Brain microvascular endothelial cell (primary cell): ENCODE measurements around the gene B4GALT1.

ENCODE experiments used
- DNase-seq: peaks from one replicate; pipeline ENCODE4 v3.0.0-alpha.2; 2020
- H3K27ac ChIP-seq: fragments of 250-450 bp; sonication (Bioruptor Pico); 2 replicates; pipeline ENCODE4 v1.5.1; 2020; ENCODE audit warnings: mild to moderate bottlenecking, moderate library complexity
- H3K27me3 ChIP-seq: fragments of 250-450 bp; sonication (Bioruptor Pico); replicated peaks from 2 replicates; pipeline ENCODE4 v1.5.1; 2020; ENCODE audit warnings: mild to moderate bottlenecking
- H3K36me3 ChIP-seq: fragments of 250-450 bp; sonication (Bioruptor Pico); replicated peaks from 2 replicates; pipeline ENCODE4 v1.5.1; 2020; ENCODE audit warnings: mild to moderate bottlenecking
- H3K4me3 ChIP-seq: 2 replicates; pipeline ENCODE4 v1.5.1; 2011; ENCODE audit warnings: low read depth, mild to moderate bottlenecking, control low read depth, low read length, moderate library complexity
- in situ Hi-C: cut with HindIII; loops from 2 replicates; pipeline ENCODE4 v1.10.0; 2017; ENCODE audit warnings: low sequenced_read_pairs, low pct_ligation_motif_present
- TF ChIP-seq, protein P1 (sequence below): IDR thresholded peaks from 2 replicates; pipeline ENCODE4 v1.5.1; 2011; ENCODE audit warnings: low read depth, mild to moderate bottlenecking, moderate library complexity, low read length, control low read depth, inconsistent platforms; ENCODE audit errors: missing control alignments

The B4GALT1 gene, protein sequence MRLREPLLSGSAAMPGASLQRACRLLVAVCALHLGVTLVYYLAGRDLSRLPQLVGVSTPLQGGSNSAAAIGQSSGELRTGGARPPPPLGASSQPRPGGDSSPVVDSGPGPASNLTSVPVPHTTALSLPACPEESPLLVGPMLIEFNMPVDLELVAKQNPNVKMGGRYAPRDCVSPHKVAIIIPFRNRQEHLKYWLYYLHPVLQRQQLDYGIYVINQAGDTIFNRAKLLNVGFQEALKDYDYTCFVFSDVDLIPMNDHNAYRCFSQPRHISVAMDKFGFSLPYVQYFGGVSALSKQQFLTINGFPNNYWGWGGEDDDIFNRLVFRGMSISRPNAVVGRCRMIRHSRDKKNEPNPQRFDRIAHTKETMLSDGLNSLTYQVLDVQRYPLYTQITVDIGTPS

DNA sequence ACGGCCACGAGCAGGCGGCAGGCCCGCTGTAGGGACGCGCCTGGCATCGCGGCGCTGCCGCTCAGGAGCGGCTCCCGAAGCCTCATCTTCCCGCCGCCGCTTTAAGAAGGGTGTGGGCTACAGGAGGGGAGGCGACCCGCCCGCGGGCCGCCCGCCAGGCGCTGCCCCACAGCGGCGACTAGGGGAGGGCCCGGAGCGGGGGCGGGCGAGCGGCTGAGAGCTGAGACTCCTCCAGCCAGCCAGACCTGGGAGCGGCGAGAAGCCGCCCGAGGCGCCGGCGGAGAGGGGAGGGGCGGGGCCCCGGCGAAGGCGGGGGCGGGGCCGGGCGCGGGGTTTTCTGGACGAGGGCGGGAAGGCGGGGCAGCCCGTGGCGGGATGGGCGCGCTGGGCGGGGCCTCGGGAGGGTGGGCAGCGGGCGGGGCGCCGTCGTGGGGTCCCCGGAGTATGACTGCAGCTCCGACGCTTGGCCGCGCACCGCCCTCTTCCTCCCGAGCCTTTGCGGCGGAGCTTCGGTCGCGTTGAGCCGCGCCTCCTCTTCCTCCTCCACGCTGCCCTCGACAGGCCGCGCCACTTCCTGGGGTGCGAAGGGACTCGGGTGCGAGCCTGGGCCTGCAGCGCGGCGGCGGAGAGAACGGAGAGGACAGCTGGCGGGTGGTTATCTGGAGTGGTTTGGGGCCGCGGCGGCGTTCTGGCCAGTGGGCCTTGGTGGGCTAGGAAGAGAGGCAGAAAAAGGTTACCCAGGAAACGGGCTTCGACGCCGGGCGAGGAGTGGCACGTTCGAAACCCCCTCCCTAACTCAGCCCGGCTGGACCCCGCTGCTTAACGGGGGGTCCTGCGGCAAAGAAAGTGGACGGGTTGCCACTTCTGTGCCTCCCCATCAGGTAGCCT, at the start of gene B4GALT1:
B4GALT1 (minus strand) TSS at position 253 of the 888 bp plus-strand sequence; CDS start at position 86, 167 bp downstream.
- peak; percentile 86 for DNase-seq
- in situ Hi-C loops: no loop called here
- no peaks in the 10 kb centered on the region for H3K27me3 ChIP-seq
- H3K36me3 ChIP-seq: peaks cover 6% of the 10 kb centered on the region
- peak within 1 kb of the TSS; percentile 89 for H3K27ac ChIP-seq
- H3K4me3 ChIP-seq: peak within 1 kb of the TSS; percentile 91
- TF ChIP-seq, protein P1, sequence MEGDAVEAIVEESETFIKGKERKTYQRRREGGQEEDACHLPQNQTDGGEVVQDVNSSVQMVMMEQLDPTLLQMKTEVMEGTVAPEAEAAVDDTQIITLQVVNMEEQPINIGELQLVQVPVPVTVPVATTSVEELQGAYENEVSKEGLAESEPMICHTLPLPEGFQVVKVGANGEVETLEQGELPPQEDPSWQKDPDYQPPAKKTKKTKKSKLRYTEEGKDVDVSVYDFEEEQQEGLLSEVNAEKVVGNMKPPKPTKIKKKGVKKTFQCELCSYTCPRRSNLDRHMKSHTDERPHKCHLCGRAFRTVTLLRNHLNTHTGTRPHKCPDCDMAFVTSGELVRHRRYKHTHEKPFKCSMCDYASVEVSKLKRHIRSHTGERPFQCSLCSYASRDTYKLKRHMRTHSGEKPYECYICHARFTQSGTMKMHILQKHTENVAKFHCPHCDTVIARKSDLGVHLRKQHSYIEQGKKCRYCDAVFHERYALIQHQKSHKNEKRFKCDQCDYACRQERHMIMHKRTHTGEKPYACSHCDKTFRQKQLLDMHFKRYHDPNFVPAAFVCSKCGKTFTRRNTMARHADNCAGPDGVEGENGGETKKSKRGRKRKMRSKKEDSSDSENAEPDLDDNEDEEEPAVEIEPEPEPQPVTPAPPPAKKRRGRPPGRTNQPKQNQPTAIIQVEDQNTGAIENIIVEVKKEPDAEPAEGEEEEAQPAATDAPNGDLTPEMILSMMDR: no peak

DNA sequence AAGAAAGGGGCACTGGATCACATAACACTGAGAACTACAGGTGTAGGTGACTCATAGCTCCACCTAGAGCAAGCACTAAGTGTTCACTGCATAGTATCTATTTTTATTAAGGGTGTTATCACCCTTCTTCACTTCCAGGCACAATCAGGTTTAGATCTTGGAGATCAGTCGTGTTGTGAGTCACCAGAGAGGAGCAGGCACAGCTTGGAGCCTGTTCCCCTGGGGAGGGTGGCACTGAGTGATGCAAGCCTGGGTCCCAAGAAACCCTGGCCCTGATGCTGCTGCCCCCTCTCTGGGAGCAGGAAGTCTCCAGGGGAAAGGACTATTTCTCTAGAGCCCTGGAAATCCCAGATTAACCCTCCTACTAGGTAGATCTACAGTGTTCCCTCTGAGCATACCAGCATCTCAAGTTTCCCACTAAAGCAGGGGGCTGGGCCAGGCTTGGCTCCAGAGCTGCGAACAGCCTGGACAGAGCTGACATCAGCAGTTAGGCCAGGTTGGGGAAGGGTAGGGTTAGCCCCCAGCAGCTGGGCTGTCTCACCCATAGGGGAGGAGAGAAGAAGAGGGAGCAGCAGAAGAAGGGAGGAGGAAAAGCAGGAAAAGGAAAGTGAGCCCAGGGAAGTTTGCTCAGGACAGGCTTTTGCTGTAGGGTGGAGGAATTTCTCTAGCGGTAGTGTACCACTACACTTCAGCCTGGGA, 44.7 kb upstream of the B4GALT1 start:
- in situ Hi-C loops: no loop called here
- DNase-seq: peak; percentile 18
- H3K27ac ChIP-seq: no peak overlapping the region
- H3K4me3 ChIP-seq: no peak overlapping the region
- H3K27me3 ChIP-seq: peaks cover 2% of the 10 kb centered on the region
- TF ChIP-seq, protein P1: no peak
- H3K36me3 ChIP-seq: no peaks in the 10 kb centered on the region

DNA sequence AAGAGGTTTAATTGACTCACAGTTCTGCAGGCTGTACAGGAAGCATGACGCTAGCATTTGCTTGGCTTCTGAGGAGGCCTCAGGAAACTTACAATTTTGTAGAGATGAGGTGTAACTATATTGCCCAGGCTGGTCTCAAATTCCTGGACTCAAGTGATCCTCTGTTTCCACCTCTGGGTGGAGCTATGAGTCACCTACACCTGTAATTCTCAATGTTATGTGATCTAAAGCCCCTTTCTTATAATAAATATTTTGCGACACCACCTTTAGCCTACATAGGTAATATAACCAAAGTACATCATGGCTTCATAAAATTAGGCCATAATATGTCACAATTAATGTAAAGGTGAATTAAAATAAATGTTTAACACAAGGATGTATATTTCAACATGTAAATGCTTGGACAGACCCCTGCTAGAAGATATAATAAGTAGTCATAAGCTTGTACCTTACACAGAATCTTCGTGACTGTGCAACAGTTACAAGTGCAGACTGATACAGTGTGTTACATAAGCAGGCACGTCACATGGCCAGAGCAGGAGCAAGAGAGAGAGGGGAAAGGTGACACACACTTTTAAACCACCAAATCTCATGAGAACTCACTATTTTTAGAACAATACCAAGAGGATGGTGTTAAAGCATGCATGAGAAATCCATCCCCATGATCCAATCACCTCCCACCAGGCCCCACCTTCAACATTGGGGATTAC, 43.0 kb upstream of the B4GALT1 start:
- TF ChIP-seq, protein P1: no peak
- in situ Hi-C loops: no loop called here

DNA sequence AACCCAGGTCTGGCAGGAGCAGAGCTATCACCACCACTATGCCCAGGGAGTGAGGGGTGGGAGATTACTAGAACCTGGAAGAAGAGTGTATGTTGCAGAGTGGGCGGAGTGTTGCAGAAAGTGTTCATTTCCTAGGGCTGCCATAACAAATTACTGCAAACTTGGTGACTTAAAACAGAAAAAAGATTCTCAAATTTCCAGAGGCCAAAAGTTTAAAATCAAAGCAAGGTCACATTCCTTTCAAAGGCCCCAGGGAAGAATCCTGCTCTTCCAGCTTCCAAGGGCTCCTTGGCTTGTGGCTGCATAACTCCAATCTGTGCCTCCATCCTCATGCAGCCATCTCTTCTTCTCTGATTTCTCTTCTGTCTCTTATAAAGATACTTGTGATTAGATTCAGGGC, 42.3 kb upstream of the B4GALT1 start:
- TF ChIP-seq, protein P1: no peak
- in situ Hi-C loops: no loop called here
- no peak for DNase-seq
- Histone ChIP-seq H3K27me3 (no peaks in the 10 kb centered on the region), H3K27ac (no peak overlapping the region), H3K4me3 (no peak overlapping the region), H3K36me3 (no peaks in the 10 kb centered on the region)

More for the DNA sequence above, 43.0 kb upstream of the B4GALT1 start:
- no peak overlapping the region for H3K4me3 ChIP-seq
- H3K36me3 ChIP-seq: no peaks in the 10 kb centered on the region
- H3K27ac ChIP-seq: no peak overlapping the region
- DNase-seq: no peak
- no peaks in the 10 kb centered on the region for H3K27me3 ChIP-seq

DNA sequence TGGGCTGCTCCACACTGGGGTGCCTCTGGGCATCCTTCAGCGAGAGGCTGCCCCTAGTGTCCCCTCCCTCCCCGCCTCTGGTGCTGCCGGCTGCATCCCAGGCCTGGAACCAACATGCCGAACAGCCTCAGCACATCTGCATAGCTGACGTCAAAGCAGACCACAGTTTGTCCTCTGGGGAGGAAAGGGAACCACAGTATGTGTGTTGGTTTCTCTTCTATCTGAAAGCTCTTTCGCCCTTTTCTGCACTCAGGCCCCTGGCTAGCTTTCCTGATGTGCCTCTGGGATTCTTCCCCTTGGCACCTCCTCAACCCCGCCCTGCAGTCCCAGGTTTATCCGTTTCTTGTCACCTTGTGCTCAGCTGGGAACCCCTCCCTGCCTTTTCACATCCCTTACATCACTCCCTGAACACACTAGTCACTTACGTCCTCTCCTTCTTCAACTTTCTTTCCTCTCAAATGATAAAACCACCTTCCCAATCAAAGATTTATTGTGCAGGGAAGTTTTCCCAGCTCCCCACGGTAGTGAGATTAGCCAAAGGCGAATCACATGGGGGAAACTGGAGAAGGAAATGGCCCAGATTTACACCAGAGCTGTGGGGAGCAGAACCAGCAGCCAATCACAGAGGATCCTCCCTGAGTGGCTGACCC, 35.5 kb upstream of the B4GALT1 start:
- Histone ChIP-seq H3K4me3 (no peak overlapping the region), H3K36me3 (no peaks in the 10 kb centered on the region), H3K27me3 (no peaks in the 10 kb centered on the region), H3K27ac (peak overlapping the region; percentile 13)
- DNase-seq: peak; percentile 84
- in situ Hi-C loops: no loop called here
- TF ChIP-seq, protein P1: peak; percentile 11
